ENCODE measurements around the gene CHD1L.

The CHD1L gene

GRCh38 chr1:147266381-147266780 is 23.9 kb downstream of the CHD1L start:
- no peak for DNase-seq (ENCODE audit: low read depth)
- no peak for TF ChIP-seq CTCF (IDR thresholded peaks at IDR 0.05; ENCODE audit: insufficient read depth, low read depth, low read length, missing control alignments)

GRCh38 chr1:147267711-147268110 is 25.2 kb downstream of the CHD1L start:
- no peak for TF ChIP-seq CTCF (IDR thresholded peaks at IDR 0.05; ENCODE audit: insufficient read depth, low read depth, low read length, missing control alignments)
- DNase-seq (ENCODE audit: low read depth) = no peak
- no peak overlapping the region for H3K4me3 ChIP-seq (ENCODE audit: low read length)

More at GRCh38 chr1:147266381-147266780, 23.9 kb downstream of the CHD1L start:
- no peak overlapping the region for H3K4me3 ChIP-seq (ENCODE audit: low read length)

GRCh38 chr1:147270721-147271120 is 28.2 kb downstream of the CHD1L start:
- no peak overlapping the region for H3K4me3 ChIP-seq (ENCODE audit: low read length)
- TF ChIP-seq CTCF (IDR thresholded peaks at IDR 0.05; ENCODE audit: insufficient read depth, low read depth, low read length, missing control alignments) = no peak
- no peak for DNase-seq (ENCODE audit: low read depth)

GRCh38 chr1:147272042-147272441 is 29.6 kb downstream of the CHD1L start:
- DNase-seq (ENCODE audit: low read depth) = no peak

GRCh38 chr1:147273409-147274336 is 31.2 kb downstream of the CHD1L start:
- DNase-seq (ENCODE audit: low read depth) = peak; percentile 78
- no peak overlapping the region for H3K4me3 ChIP-seq (ENCODE audit: low read length)
- TF ChIP-seq CTCF (IDR thresholded peaks at IDR 0.05; ENCODE audit: insufficient read depth, low read depth, low read length, missing control alignments) = peak; percentile 33

More at GRCh38 chr1:147272042-147272441, 29.6 kb downstream of the CHD1L start:
- H3K4me3 ChIP-seq (ENCODE audit: low read length) = no peak overlapping the region
- no peak for TF ChIP-seq CTCF (IDR thresholded peaks at IDR 0.05; ENCODE audit: insufficient read depth, low read depth, low read length, missing control alignments)

- DNase-seq (ENCODE audit: low read depth) = no peak
- no peak overlapping the region for H3K4me3 ChIP-seq (ENCODE audit: low read length)
- TF ChIP-seq CTCF (IDR thresholded peaks at IDR 0.05; ENCODE audit: insufficient read depth, low read depth, low read length, missing control alignments) = no peak
Measured at GRCh38 chr1:147281950-147282349, 39.5 kb downstream of the CHD1L start.

Measured in epithelial cell of esophagus (primary cell).